Ovary (tissue), 9 donors: ENCODE results near the gene CYP1A1. TPM values are rescaled to one million over a fixed set of nuclear protein-coding genes. Genes with fewer than 3 reads are reported as not detected.

Experiments used
- DNase-seq, 5 donors: peaks; one replicate each; pipeline ENCODE4 v3.0.0-alpha.2; 2019 to 2020
- H3K27ac ChIP-seq, 2 donors: fragments of 200-600 bp; one replicate each; pipeline versions ENCODE4 v1.5.1 to v1.8.0; 2019 to 2022
- H3K27me3 ChIP-seq: fragments of 200-600 bp; one replicate; pipeline ENCODE4 v1.8.0; 2022
- H3K36me3 ChIP-seq: fragments of 200-600 bp; sonication (generic); one replicate; pipeline ENCODE4 v1.5.1; 2019
- H3K4me1 ChIP-seq: one replicate; pipeline ENCODE4 v1.8.1; 2013; ENCODE audit warnings: mild to moderate bottlenecking, moderate library complexity; ENCODE audit not compliant: insufficient read depth
- H3K4me3 ChIP-seq: fragments of 200-600 bp; sonication (generic); one replicate; pipeline ENCODE4 v1.5.1; 2017
- H3K9me3 ChIP-seq, 2 donors: fragments of 200-600 bp in 1 of 2; sonication (generic) in 1 of 2; one replicate each; pipeline versions ENCODE4 v1.5.1 to v1.8.1; 2013 to 2019; ENCODE audit warnings: mild to moderate bottlenecking in 1 of 2, moderate library complexity in 1 of 2
- EP300 ChIP-seq: sonication (generic); formaldehyde crosslinking; IDR thresholded peaks from one replicate; pipeline ENCODE4 v1.6.1; 2017; ENCODE audit warnings: antibody characterized with exemption
- POLR2A ChIP-seq: fragments of 450-650 bp; IDR thresholded peaks from one replicate; pipeline ENCODE4 v1.6.1; 2017; ENCODE audit warnings: antibody characterized with exemption, mild to moderate bottlenecking, moderate library complexity
- whole genome bisulfite sequencing, 3 donors: extraction: QIAGEN DNeasy Blood & Tissue Kit in 1 of 3; methylation state at CpG; one replicate each; pipeline versions ENCODE4 v1.1.5 to v1.1.7; 2013 to 2017; 5-methylcytosine and 5-hydroxymethylcytosine counted together
- intact Hi-C, 4 donors: fragments of 100-400 bp; cut with DNase I; formaldehyde crosslinking; loops; one replicate each; pipeline versions ENCODE4 v1.11.0 to v1.15.1; 2022 to 2023
- polyA plus RNA-seq, 2 donors: library from polyadenylated mRNA; stranded (reverse); fragments of 200-250 nt in 1 of 2; fragments of 350-450 nt in 1 of 2; fragmentation: Illumina TruSeq in 1 of 2; extraction: RNeasy Lipid Tissue Mini Kit (QIAGEN cat#74804) in 1 of 2; gene quantifications; one replicate each; pipeline ENCODE4 v1.2.3, GENCODE V29; 2013 to 2014
- total RNA-seq, 7 donors: library from RNA; depleted of rRNA in 2 of 7; stranded (reverse); fragments of >200 nt in 2 of 7; fragmentation: NEBNext Ultra II Directional in 3 of 7; extraction: Animal tissue kit (Norgen Biotek cat#: 25700) in 3 of 7; gene quantifications; one replicate each; pipeline versions ENCODE4 v1.1.0 to v1.2.4, GENCODE V29; 2016 to 2023
- TF ChIP-seq, protein P1 (sequence below), 3 donors: fragments of 450-650 bp in 2 of 3; fragments of 200-600 bp in 1 of 3; IDR thresholded peaks; one replicate each; pipeline versions ENCODE4 v1.5.1 to v1.8.0; 2016 to 2022; ENCODE audit warnings: antibody characterized with exemption in 3 of 3, mild to moderate bottlenecking in 1 of 3
- donor health status: DM: no; HTN: no; CAD: no; lungs with moderate emphysema.
- donor health status: DM: no; HTN: no; CAD: no.
- donor health status: Bipolar disorder and iron deficiency.
- donor health status: DM: yes; HTN: yes; CAD: no.
- donor health status: DM: no; HTN: no; CAD: no.
- donor health status: DM: yes; HTN: yes; CAD: no.

Gene CYP1A1
- total and polyA plus RNA-seq, 9 donors: 0.10 to 1.6 (median 0.96) TPM; not detected in 6

DNA sequence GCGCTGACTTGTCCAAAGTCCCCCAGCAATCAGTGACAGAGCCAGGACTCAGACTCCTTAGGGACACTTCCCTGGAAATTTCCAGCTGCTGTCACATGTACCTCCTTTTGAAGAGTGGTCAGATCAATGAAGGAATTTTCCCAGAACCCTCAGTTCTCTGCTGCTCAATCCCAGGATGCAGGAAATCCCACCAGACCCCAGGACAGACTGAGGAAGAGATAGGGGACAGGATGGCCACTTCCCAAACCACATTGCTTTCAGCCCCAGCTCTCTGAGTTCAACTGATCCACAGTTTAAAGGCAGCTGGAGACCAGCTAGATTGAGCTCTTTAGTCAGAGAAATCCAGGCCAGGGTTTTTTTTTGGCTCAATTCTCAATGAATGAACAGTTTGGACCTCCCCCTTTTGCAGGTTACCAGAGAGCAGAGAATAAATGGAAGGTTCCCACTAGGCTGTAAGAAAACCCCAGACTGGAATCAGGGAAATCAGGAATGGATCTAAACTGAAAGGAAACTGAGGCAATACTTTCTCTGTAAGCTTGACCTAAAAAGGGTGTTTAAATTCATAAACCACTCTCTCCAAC lies 1.5 kb downstream of the CYP1A1 start:
- Histone ChIP-seq H3K27ac (no peak overlapping the region), H3K4me3 (no peak overlapping the region), H3K36me3 (no peaks in the 10 kb centered on the region), H3K27me3 (no peaks in the 10 kb centered on the region), H3K4me1 (peaks cover 11% of the 10 kb centered on the region), H3K9me3 (no peaks in the 10 kb centered on the region)
- DNase-seq: no peak
- intact Hi-C loops: no loop called here
- WGBS, 3 donors: 79 to 80% (median 80%) methylated on average over 1 of the region's 1 CpG
- no peak for TF ChIP-seq EP300

GRCh38 chr15:74723187-74723586 lies 2.1 kb downstream of the CYP1A1 start:
- WGBS, 3 donors: 60 to 72% (median 68%) methylated on average over 1 of the region's 1 CpG
- no peak for TF ChIP-seq POLR2A
- TF ChIP-seq EP300: no peak
- TF ChIP-seq, protein P1, sequence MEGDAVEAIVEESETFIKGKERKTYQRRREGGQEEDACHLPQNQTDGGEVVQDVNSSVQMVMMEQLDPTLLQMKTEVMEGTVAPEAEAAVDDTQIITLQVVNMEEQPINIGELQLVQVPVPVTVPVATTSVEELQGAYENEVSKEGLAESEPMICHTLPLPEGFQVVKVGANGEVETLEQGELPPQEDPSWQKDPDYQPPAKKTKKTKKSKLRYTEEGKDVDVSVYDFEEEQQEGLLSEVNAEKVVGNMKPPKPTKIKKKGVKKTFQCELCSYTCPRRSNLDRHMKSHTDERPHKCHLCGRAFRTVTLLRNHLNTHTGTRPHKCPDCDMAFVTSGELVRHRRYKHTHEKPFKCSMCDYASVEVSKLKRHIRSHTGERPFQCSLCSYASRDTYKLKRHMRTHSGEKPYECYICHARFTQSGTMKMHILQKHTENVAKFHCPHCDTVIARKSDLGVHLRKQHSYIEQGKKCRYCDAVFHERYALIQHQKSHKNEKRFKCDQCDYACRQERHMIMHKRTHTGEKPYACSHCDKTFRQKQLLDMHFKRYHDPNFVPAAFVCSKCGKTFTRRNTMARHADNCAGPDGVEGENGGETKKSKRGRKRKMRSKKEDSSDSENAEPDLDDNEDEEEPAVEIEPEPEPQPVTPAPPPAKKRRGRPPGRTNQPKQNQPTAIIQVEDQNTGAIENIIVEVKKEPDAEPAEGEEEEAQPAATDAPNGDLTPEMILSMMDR (IDR thresholded peaks at IDR 0.05): no peak
- intact Hi-C loops: no loop called here
- Histone ChIP-seq H3K4me3 (no peak overlapping the region), H3K4me1 (peaks cover 11% of the 10 kb centered on the region), H3K27ac (no peak overlapping the region), H3K9me3 (no peaks in the 10 kb centered on the region), H3K36me3 (no peaks in the 10 kb centered on the region), H3K27me3 (no peaks in the 10 kb centered on the region)
- DNase-seq: no peak

GRCh38 chr15:74722591-74722990 lies 2.7 kb downstream of the CYP1A1 start:
- Histone ChIP-seq H3K36me3 (no peaks in the 10 kb centered on the region), H3K9me3 (no peaks in the 10 kb centered on the region), H3K4me3 (no peak overlapping the region), H3K27me3 (no peaks in the 10 kb centered on the region), H3K27ac (no peak overlapping the region), H3K4me1 (peaks cover 11% of the 10 kb centered on the region)
- no peak for DNase-seq
- intact Hi-C loops: no loop called here
- 73 to 90% (median 76%) methylated on average over 9 to 13 of the region's 13 CpGs for WGBS, 3 donors
- no peak for TF ChIP-seq EP300

DNA sequence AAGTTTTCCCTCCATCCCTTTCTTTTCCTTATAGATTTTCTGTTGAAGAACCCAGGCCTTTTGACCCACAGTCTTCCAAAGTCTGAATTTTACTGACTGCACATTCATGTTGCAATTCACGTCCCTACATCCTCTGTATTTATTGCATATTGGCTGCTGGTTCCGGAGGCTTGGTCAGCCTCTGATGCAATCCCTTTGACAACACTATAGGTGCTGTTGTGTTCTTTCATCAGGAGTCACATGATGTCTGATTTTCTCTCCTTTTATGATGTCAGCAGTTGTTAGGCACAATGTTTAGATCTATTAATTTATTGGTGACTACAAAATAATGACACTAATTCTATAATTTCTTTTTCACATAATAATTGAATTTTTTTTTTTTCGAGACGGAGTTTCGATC lies 8.7 kb downstream of the CYP1A1 start:
- no peaks in the 10 kb centered on the region for H3K4me1 ChIP-seq
- no peaks in the 10 kb centered on the region for H3K9me3 ChIP-seq
- H3K4me3 ChIP-seq: no peak overlapping the region
- intact Hi-C loops: no loop called here
- no peak for DNase-seq
- 73 to 79% (median 75%) methylated on average over 5 of the region's 5 CpGs for WGBS, 3 donors
- no peaks in the 10 kb centered on the region for H3K36me3 ChIP-seq
- no peaks in the 10 kb centered on the region for H3K27me3 ChIP-seq
- no peak overlapping the region for H3K27ac ChIP-seq
- TF ChIP-seq POLR2A: no peak
- TF ChIP-seq, protein P1 (IDR thresholded peaks at IDR 0.05): no peak
- TF ChIP-seq EP300: no peak

DNA sequence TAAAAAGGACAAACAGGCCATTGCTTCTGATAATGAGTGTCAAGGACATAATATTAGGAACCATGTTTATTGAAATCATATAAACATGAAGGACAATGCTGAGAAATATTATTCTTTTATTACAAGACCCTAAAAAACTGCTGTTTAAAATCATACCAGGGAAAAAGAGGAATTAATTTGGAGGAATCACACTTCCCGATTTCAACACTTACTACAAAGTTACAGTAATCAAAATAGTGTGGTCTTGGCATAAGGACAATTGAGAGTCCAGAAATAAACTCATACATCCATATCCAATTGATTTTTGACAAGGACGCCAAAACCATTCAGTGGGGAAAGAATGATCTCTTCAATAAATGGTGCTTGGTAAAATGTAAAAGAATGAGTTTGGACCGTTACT lies 13.0 kb downstream of the CYP1A1 start:
- no peak overlapping the region for H3K4me3 ChIP-seq
- no peak for DNase-seq
- intact Hi-C loops: no loop called here
- no peaks in the 10 kb centered on the region for H3K4me1 ChIP-seq
- no peak overlapping the region for H3K27ac ChIP-seq
- no peaks in the 10 kb centered on the region for H3K27me3 ChIP-seq
- TF ChIP-seq EP300 (no peak), POLR2A (no peak)
- TF ChIP-seq, protein P1 (IDR thresholded peaks at IDR 0.05): no peak
- no peaks in the 10 kb centered on the region for H3K9me3 ChIP-seq
- WGBS, 3 donors: 60 to 77% (median 68%) methylated on average over 3 of the region's 3 CpGs
- no peaks in the 10 kb centered on the region for H3K36me3 ChIP-seq
